Thyroid gland (tissue), 4 donors: ENCODE data around the gene NUDT22. TPM values are rescaled to one million over a fixed set of nuclear protein-coding genes. Genes with fewer than 3 reads are reported as not detected.

Experiments
- DNase-seq, 2 donors: peaks; one replicate each; pipeline ENCODE4 v3.0.0-alpha.2; 2019
- H3K27ac ChIP-seq, 3 donors: fragments of 200-600 bp; sonication (generic); 1 replicate in 2 of 3; 2 replicates in 1 of 3; pipeline ENCODE4 v1.5.1; 2016 to 2019; ENCODE audit warnings: mild to moderate bottlenecking in 1 of 3, moderate library complexity in 1 of 3
- H3K27me3 ChIP-seq: fragments of 200-600 bp; sonication (generic); one replicate; pipeline ENCODE4 v1.5.1; 2019
- H3K36me3 ChIP-seq, 2 donors: fragments of 200-600 bp; sonication (generic); one replicate each; pipeline ENCODE4 v1.5.1; 2016 to 2019
- H3K4me1 ChIP-seq, 2 donors: fragments of 200-600 bp; sonication (generic); one replicate each; pipeline ENCODE4 v1.5.1; 2017 to 2019
- H3K4me3 ChIP-seq, 3 donors: fragments of 200-600 bp; sonication (generic); replicated peaks in 1 of 3; 1 replicate in 2 of 3; 2 replicates in 1 of 3; pipeline ENCODE4 v1.5.1; 2016; ENCODE audit warnings: mild to moderate bottlenecking in 1 of 3
- H3K9me3 ChIP-seq: fragments of 200-600 bp; sonication (generic); one replicate; pipeline ENCODE4 v1.5.1; 2017
- POLR2A ChIP-seq, 2 donors: fragments of 450-650 bp; IDR thresholded peaks; one replicate each; pipeline ENCODE4 v1.6.1; 2017; ENCODE audit warnings: antibody characterized with exemption in 2 of 2, mild to moderate bottlenecking in 2 of 2, moderate library complexity in 1 of 2
- WGBS, 2 donors: methylation state at CpG; one replicate each; pipeline ENCODE4 v1.1.5; 2017; 5-methylcytosine and 5-hydroxymethylcytosine counted together
- intact Hi-C: fragments of 100-400 bp; cut with DNase I; formaldehyde crosslinking; loops from one replicate; pipeline ENCODE4 v1.15.1; 2023
- total RNA-seq, 4 donors: library from RNA; depleted of rRNA; stranded (reverse); fragments of >200 nt; gene quantifications; one replicate each; pipeline ENCODE4 v1.2.3, GENCODE V29; 2016
- TF ChIP-seq, protein P1 (sequence below), 6 experiments: fragments of 200-600 bp in 3 of 6; fragments of 450-650 bp in 3 of 6; sonication (generic) in 3 of 6; IDR thresholded peaks; one replicate each; pipeline ENCODE4 v1.5.1; 2016 to 2019; ENCODE audit warnings: antibody characterized with exemption in 6 of 6, mild to moderate bottlenecking in 2 of 6, inconsistent platforms in 1 of 6, moderate library complexity in 1 of 6

The NUDT22 gene
- total RNA-seq, 4 donors from 2014 or later = 65.6 to 109 (median 94.4) TPM

DNA sequence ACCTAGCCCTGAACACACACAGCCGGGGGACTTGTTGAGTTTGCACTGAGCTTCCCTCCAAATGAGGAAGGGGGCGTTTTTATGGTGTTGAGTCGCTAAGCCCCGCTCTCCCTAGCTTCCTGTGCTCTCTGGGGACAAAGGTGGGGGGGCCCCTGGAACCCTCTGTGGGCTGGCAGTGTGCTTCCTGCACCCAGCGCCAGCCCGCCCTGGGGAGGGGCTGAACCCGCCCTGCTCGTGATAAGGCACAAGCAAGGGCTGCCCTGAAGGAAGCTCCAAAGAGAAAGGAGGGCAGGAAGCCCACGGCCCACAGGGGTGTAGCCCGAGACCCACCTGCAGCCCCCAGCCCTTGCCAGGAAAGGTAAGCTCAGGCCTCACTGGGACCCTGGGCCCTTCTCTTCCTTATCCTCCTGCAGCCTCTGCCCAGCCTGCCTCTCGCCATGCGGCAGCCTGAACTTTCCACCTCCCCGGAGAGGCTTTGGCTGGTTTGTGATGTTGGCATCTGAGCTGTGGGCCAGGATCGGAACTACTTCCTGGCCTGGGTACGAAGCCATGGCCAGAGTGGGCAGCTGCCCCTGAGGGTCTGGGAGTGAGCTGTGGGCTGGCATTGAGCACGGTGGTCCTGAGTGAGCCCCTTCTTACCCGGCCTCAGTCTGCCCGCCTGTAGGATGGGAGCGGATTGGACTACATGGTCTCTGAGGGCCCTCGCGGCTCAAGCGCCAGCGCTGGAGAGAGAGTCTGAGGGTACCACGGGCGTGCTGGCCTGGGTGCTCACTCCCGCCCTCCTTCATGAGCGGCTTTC lies 19.4 kb upstream of the NUDT22 start, which contains the start of gene FERMT3:
Gene FERMT3, plus strand, starts transcription at position 265 of the 799 bp plus-strand sequence. CDS start 644 bp downstream, outside the sequence.
- peaks cover 9 to 26% of the 10 kb centered on the region in 2 donors for H3K4me1 ChIP-seq
- H3K27ac ChIP-seq = peak within 1 kb of the TSS; percentile 30 to 76 (median 70)
- intact Hi-C loops = no loop called here
- peak in 1 of 2 donors; percentile 34 for DNase-seq
- H3K4me3 ChIP-seq = peak within 1 kb of the TSS in 1 of 3 donors; percentile 9
- 80 to 88% methylated on average over 9 to 15 of the region's 27 CpGs for WGBS, 2 donors
- H3K36me3 ChIP-seq = peaks cover 19 to 23% of the 10 kb centered on the region in 2 donors
- TF ChIP-seq, protein P1, sequence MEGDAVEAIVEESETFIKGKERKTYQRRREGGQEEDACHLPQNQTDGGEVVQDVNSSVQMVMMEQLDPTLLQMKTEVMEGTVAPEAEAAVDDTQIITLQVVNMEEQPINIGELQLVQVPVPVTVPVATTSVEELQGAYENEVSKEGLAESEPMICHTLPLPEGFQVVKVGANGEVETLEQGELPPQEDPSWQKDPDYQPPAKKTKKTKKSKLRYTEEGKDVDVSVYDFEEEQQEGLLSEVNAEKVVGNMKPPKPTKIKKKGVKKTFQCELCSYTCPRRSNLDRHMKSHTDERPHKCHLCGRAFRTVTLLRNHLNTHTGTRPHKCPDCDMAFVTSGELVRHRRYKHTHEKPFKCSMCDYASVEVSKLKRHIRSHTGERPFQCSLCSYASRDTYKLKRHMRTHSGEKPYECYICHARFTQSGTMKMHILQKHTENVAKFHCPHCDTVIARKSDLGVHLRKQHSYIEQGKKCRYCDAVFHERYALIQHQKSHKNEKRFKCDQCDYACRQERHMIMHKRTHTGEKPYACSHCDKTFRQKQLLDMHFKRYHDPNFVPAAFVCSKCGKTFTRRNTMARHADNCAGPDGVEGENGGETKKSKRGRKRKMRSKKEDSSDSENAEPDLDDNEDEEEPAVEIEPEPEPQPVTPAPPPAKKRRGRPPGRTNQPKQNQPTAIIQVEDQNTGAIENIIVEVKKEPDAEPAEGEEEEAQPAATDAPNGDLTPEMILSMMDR (IDR thresholded peaks at IDR 0.05) = no peak
- no peak for TF ChIP-seq POLR2A (IDR thresholded peaks at IDR 0.05)
- no peaks in the 10 kb centered on the region for H3K27me3 ChIP-seq
- no peaks in the 10 kb centered on the region for H3K9me3 ChIP-seq

DNA sequence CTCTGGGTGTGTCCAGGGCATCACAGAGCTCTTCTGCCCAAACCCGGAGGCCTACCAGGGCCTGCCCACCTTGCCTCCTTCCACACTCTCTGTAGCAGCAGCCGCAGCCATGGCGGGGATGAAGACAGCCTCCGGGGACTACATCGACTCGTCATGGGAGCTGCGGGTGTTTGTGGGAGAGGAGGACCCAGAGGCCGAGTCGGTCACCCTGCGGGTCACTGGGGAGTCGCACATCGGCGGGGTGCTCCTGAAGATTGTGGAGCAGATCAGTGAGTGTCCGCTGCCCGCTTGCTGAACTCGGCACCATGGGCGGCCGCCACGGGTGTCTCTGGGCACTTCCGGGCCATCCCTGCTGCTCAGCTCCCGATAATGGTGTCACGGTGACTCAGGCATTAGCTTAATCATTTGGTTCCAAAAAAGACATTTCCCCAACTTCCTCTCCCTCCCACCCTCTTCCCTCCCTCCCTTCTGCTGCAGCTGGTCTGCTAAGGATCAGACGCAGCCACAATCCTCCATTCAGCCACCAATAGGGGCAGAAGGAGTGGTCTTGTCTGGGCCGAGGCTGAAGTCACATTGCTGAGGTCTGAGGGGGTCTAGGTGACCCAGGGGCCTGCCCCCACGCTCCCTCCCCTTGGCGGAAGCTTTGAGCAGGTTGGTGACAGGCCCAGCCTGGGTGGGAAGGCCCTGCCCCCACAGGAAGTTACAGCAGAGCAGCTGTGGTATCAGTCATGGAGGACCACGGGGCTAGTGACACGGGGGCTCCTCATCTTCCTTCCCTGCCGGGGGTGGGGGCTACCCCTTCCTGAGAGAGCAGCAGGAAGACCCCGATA lies 18.6 kb upstream of the NUDT22 start:
- intact Hi-C loops = no loop called here
- 61 to 70% methylated on average over 13 to 17 of the region's 30 CpGs for WGBS, 2 donors
- no peaks in the 10 kb centered on the region for H3K9me3 ChIP-seq
- H3K4me3 ChIP-seq = peak overlapping the region in 1 of 3 donors; percentile 9
- peaks cover 14 to 15% of the 10 kb centered on the region in 2 donors for H3K36me3 ChIP-seq
- H3K27me3 ChIP-seq = no peaks in the 10 kb centered on the region
- TF ChIP-seq, protein P1 (IDR thresholded peaks at IDR 0.05) = no peak
- no peak for TF ChIP-seq POLR2A (IDR thresholded peaks at IDR 0.05)
- peak; percentile 27 to 42 for DNase-seq
- peak overlapping the region; percentile 62 to 76 (median 70) for H3K27ac ChIP-seq
- peaks cover 9 to 26% of the 10 kb centered on the region in 2 donors for H3K4me1 ChIP-seq

DNA sequence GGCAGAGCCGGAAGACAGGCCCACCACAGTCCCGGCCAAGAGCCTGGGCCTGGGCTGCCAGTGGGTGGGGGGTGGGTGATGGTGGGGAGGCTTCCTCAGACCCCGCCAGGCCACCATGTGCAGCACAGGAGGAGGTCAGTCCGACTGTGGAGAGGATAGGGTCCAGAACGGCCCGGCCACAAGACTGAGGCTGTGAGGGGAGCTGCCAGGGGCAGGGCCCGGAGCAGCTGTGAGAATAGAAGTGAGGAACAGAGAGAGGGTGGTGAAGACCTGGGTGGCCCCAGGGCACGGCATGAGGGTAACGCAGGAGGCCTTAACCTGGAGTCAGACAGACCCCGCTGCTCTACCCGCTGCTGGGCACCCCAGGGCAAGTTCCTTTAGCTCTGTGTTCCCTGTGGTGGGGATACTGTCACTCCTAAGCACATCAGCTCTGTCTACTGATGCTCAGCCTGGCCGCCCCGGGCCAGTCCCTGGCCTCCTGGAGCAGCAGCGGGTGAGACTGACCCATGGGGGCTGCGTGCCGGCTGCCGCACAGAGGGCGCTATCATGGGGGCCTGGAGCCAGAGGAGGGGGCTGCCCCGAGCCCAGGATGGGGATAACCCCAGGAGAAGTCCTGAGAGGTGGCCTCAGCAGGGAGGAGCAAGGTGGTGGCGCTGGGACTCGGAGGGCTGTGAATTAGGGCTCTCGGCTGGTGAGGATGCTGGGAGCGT lies 17.8 kb upstream of the NUDT22 start:
- H3K27me3 ChIP-seq = no peaks in the 10 kb centered on the region
- peak overlapping the region in 1 of 3 donors; percentile 9 for H3K4me3 ChIP-seq
- peak overlapping the region; percentile 62 to 76 (median 70) for H3K27ac ChIP-seq
- peaks cover 6 to 7% of the 10 kb centered on the region in 2 donors for H3K36me3 ChIP-seq
- no peak for DNase-seq
- 75 to 90% methylated on average over 20 of the region's 23 CpGs for WGBS, 2 donors
- TF ChIP-seq POLR2A (IDR thresholded peaks at IDR 0.05) = no peak
- TF ChIP-seq, protein P1 (IDR thresholded peaks at IDR 0.05) = no peak
- intact Hi-C loops = no loop called here
- no peaks in the 10 kb centered on the region for H3K9me3 ChIP-seq
- peaks cover 9 to 26% of the 10 kb centered on the region in 2 donors for H3K4me1 ChIP-seq

DNA sequence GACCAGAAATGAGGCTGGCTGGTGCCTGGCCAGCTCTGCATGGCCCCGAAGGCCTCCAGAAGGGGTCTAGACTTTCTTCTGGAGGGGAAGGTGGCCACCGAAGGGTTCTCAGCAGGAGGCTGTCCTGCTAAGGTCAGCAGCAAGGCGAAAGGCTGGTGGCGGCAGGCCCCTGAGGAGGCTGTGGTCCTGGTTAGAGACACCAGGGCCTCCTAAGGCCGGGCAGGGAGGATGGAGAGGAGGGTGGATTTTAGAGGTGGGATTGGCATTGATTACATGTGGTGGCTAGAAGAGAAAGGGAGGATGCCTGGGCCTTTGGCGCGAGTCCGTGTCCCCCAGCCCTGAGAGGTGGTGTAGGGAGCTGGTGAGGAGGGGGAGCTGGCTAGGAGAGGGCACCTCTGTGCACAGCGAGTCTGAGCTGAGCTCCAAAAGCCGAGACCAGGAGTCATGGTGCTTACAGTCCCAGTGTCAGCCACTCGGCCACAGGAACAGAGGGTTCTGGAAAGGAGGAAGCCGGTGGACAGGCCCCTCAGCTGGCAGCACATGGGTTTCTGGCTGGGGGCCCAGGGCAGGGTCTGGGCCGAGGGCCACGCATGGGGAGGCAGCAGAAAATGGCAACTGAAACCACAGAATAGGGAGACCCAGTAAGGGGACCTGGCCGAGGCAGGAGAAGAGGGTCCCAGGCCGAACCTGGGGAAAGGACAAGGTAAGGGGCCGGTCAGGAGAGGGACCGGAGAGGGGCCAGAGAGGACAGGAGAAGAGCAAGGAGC lies 17.1 kb upstream of the NUDT22 start:
- Histone ChIP-seq H3K27ac (no peak overlapping the region), H3K9me3 (no peaks in the 10 kb centered on the region), H3K4me1 (peaks cover 9 to 26% of the 10 kb centered on the region in 2 donors), H3K4me3 (no peak overlapping the region), H3K27me3 (no peaks in the 10 kb centered on the region), H3K36me3 (no peaks in the 10 kb centered on the region)
- DNase-seq = no peak
- intact Hi-C loops = no loop called here
- no peak for TF ChIP-seq POLR2A (IDR thresholded peaks at IDR 0.05)
- TF ChIP-seq, protein P1 (IDR thresholded peaks at IDR 0.05) = no peak
- 81 to 86% methylated on average over 18 of the region's 18 CpGs for WGBS, 2 donors
